SKM-1 treated with dmso at 0.1 percent for 144 hours (cell line): ENCODE results near the gene HPCAL1.
"Not testable (repeated sequence)": the region's sequence is repeated elsewhere in the genome, so short reads cannot be mapped to it uniquely, and the experiment has no call there.

Experiments used
- DNase-seq: peaks from one replicate; lab custom pipeline; 2025; ENCODE audit not compliant: unreplicated experiment; lab: John Stamatoyannopoulos, UW

Gene HPCAL1

DNA sequence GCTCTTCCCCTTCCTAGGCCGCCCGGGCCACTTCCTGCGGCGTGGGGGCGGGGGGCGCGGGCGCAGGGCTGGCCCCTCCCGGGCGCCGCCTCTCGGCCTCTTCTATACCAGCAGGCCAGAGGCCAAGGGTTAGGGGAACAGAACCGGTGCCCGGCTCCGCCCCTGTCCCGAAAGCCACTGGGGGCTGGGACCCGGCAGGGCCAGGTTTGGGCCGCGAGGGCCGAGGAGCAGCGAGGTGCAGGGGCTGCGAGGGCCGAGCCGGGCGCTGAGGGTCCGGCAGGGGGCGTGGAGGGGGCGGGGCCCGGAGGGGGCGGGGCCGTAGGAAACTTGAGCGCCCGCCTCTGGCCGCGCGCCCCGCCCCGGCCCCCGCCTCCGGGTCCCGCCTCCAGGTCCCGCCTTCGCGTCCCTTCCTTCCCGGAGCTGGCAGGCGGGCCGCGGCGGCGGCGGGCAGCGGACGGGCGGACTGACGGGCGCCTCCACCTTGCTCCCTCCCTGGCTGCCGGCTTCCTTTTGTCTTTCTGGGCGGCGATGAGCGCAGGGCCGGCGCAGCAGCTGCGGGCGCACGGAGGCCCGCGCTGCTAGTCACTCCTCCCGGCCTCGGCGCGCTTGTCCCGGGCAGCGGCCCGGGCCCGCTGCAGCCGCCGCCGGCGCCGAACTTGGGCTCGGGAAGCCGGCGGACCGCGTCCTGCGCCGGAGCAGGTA, at the start of gene HPCAL1:
TSS of gene HPCAL1 (plus strand) at position 426 of the 702 bp plus-strand sequence. CDS start 116,854 bp downstream, outside the sequence.
- peak; percentile 89 for DNase-seq

- no peak for DNase-seq
These were observed 48.9 kb upstream of the HPCAL1 start for GRCh38 chr2:10253596-10254372.

DNA sequence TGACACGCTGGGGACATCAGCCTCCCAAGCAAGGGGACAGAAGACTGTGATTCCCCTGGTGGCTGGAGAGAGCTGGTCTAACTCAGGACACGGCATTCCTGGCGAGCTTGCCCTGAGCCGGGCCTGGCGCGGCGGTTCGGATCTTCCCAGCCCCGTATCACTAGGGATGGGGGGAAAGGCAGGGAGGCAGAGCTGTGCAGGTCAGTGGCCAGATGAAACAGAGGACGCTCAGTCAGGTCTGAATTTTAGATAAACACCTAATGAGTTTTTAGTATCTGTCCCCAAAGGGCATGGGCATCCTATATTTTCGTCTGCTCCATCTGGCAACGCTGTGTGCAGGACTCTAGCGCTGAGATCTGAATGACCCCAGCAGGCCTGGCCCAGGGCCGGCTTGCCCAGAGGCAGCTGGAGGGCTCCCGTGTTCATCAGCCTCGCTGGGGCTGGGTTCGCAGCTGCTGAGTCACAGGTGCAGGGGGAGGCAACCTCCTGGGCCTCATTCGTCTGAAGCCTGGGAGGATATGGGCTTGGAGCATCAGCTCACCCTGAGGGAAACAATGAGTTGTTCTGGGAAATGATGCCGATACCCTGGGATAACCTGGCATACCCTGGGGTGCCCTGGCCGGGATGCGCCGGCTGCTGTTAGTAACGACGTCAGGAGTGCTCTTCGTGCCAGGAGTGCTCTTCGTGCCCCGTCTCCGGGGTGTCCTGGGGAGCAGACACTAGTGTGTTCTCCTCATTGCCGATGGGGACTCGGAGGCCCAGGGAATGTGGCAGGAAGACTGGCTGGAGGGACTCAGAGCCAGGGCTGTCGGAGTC, 48.1 kb upstream of the HPCAL1 start:
- no peak for DNase-seq

GRCh38 chr2:10255189-10256030, 47.3 kb upstream of the HPCAL1 start:
- DNase-seq = no peak

- DNase-seq = no peak
These were observed 46.6 kb upstream of the HPCAL1 start for GRCh38 chr2:10256031-10256514.

- DNase-seq = no peak
These were observed 46.1 kb upstream of the HPCAL1 start for GRCh38 chr2:10256515-10257031.

GRCh38 chr2:10257036-10257435, 45.7 kb upstream of the HPCAL1 start:
- no peak for DNase-seq

DNA sequence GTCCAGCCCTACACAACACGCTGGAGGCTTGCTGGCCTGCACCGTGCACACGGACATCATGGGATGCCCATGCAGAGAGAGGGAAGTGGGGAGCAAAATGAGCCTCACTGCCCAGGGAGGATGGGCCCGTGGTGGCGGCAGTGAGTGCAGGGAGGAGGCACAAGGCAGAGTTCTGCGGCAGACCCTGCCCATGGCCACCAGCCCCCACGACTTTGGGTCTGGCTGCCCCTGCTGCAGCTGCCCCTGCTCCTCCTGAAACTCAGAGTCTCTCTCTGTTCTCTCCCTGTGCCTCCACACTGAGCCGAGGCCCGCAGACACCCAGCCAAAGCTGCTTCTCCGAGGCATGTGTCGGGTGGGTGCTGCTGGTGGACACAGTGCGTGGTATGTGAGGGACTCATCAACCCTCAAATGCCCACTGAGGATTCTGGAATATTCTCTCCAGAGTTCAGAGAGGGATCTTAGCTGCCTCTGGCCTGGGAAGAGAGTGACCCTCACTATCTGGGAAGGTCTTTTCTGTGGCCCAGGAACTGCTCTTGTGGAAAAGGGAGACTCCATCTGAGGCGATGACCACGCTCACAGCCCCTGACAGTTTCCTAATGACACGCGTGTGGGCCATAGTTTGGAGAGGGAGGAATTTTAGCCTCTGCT, 45.1 kb upstream of the HPCAL1 start:
- no peak for DNase-seq

- no peak for DNase-seq
These were observed 44.4 kb upstream of the HPCAL1 start for GRCh38 chr2:10258326-10258725.

GRCh38 chr2:10258726-10259125, 44.0 kb upstream of the HPCAL1 start:
- no peak for DNase-seq

GRCh38 chr2:10260130-10260529, 42.6 kb upstream of the HPCAL1 start:
- DNase-seq = no peak

- not testable (repeated sequence) for DNase-seq
These were observed 39.2 kb upstream of the HPCAL1 start for GRCh38 chr2:10263526-10263925.

GRCh38 chr2:10264506-10265328, 38.0 kb upstream of the HPCAL1 start:
- DNase-seq = no peak

- no peak for DNase-seq
These were observed 37.2 kb upstream of the HPCAL1 start for GRCh38 chr2:10265329-10266132.

DNA sequence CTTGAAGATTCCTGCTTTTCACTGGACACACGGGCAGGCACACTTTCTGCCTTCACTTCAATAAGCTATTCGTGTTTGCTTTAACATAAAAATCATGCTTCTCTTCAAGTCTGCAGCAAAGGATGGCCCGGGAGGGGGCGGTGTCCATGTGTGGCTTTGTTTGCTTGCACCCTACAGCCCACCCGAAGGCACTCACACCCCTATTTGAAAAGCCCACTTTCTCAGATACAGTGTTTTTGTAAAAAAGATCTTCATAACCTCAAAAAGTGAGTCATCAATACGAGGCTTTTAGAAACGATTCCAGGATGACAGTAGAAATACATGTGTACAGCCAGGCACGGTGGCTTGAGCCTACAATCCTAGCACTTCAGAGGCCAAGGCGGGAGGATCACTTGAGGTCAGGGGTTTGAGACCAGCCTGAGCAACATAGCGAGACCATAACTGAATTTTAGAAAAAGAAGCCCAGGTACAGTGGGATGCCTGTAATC, 36.5 kb upstream of the HPCAL1 start:
- no peak for DNase-seq

DNA sequence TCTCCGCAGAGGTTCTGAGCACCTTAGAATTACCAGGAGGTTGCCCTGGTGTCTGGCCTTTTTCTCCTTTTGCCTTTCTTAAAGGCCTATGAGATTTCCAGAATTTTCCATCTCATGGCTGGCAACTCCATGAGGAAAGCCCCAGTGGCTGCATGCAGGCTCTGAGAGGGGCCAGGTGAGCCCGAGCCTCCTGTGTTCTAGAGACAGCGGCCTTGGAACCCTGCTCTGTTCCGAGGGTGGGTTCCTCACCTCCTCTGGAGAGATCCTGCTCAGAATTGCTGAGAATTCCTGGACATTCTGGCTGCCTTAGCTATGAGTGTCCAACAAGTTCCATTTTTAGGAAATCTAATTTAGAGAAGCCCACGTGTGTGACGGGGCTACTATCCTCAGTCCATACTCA, 35.7 kb upstream of the HPCAL1 start:
- no peak for DNase-seq

- DNase-seq = no peak
These were observed 34.9 kb upstream of the HPCAL1 start for GRCh38 chr2:10267551-10268465.
